Stimulated activated effector memory CD8-positive, alpha-beta T cell treated with anti-CD3 and anti-CD28 coated beads, Interleukin-12 subunit alpha, Interleukin-12 subunit beta, amount 100 ng/mL, for 72 hours (primary cell): ENCODE measurements around the gene GRM7.

Source experiments
- ATAC-seq: fragments of 150-1000 bp; cut with Tn5 transposase; 2 replicates; pipeline ENCODE4 v1.10.0; 2021
- DNase-seq, 2 donors: peaks; one replicate each; pipeline ENCODE4 v3.0.0; 2021 to 2022; ENCODE audit warnings: low spot score in 2 of 2
- H3K27ac Mint-ChIP-seq: one replicate; pipeline ENCODE4 v1.8.0; 2022; ENCODE audit warnings: mild to moderate bottlenecking, mixed read lengths
- H3K36me3 Mint-ChIP-seq: one replicate; pipeline ENCODE4 v1.8.0; 2022; ENCODE audit warnings: mild to moderate bottlenecking, mixed read lengths
- H3K4me1 Mint-ChIP-seq: one replicate; pipeline ENCODE4 v1.8.0; 2022; ENCODE audit warnings: mixed read lengths
- H3K4me3 Mint-ChIP-seq: one replicate; pipeline ENCODE4 v1.8.0; 2022; ENCODE audit warnings: mild to moderate bottlenecking, mixed read lengths
- H3K9me3 Mint-ChIP-seq: one replicate; pipeline ENCODE4 v1.8.0; 2022; ENCODE audit warnings: mixed read lengths

The GRM7 gene

DNA sequence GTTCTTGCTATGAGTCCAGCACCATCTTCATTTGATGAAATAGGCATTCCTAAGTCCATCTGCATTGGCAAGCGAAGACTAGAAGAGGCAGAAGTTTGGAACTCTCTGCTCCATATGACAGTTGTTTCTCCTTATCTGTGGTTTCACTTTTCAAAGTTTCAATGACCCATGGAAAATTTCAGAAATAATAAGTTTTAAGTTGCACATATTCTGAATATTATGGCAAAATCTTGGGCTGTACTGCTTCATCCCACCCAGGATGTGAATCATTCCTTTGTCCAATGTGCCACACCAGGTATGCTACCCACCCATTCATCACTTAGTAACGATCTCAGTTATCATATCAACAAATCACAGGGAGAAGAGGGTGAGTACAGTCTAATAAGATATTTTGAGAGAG lies 647.9 kb downstream of the GRM7 start:
- peaks cover 10% of the 10 kb centered on the region for H3K9me3 Mint-ChIP-seq
- no peaks in the 10 kb centered on the region for H3K36me3 Mint-ChIP-seq
- H3K4me3 Mint-ChIP-seq, result no peak overlapping the region
- no peaks in the 10 kb centered on the region for H3K4me1 Mint-ChIP-seq
- ATAC-seq (no peak), DNase-seq (no peak)
- no peak overlapping the region for H3K27ac Mint-ChIP-seq

DNA sequence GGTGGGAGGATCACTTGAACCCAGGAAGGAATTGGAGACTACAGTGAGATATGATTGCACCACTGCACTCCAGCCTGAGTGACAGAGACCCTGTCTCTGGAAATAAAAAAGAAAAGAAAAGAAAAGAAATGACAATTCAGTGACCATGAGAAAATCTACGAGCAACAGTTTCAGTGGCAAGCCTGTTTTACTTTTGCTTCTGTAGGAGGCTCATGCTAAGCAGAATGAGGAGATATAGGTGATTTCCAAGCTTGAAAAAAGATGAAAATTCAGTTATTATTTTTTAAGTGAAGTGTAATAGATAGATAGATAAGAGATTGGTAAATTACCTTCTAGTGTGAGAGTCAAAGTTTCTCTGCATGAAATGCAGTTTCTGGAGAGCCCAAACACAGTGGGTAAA lies 651.1 kb downstream of the GRM7 start:
- no peaks in the 10 kb centered on the region for H3K36me3 Mint-ChIP-seq
- no peaks in the 10 kb centered on the region for H3K4me1 Mint-ChIP-seq
- no peak overlapping the region for H3K4me3 Mint-ChIP-seq
- DNase-seq (no peak), ATAC-seq (no peak)
- H3K27ac Mint-ChIP-seq, result no peak overlapping the region
- peaks cover 2% of the 10 kb centered on the region for H3K9me3 Mint-ChIP-seq

DNA sequence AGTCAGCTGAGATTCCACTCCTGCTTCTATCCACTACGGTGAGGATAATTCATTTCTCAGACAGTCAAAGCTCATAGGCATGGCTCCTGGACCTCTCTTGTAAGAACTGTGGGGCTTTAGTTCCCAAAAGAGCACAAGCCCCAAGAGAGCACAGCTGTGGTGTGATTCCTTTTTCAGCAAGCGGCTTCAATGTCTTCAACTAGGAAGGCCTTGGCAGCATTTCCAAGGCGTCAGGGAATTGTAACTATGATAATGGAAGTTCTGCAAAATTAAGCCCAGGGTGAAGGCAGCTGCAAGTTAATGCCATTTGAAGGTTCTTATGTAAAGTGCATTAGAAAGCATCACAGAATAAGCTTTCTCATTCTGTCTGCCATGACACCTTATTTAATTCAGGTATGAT lies 657.1 kb downstream of the GRM7 start:
- Mint-ChIP-seq H3K4me3 (no peak overlapping the region), H3K27ac (no peak overlapping the region), H3K36me3 (no peaks in the 10 kb centered on the region), H3K9me3 (peaks cover 2% of the 10 kb centered on the region), H3K4me1 (no peaks in the 10 kb centered on the region)
- DNase-seq (no peak), ATAC-seq (no peak)

DNA sequence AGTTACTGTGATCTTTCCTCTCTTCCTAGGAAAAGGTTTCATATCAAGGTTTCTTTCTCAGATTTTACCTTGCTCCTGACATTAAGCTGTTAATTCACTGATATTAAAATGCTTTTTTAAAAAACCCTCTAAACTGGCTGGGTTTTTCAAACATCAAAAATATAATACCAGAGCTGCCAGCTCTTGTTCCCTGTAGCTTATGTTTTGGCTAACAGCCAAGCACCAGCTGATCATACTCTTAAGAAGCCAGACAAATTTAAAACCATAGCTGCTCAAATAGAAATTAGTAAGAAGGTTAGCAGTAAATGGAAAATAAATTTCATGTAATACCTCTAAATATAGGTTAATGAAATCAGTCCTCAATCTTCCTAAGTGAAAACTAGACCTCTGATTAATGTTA lies 657.5 kb downstream of the GRM7 start:
- H3K4me1 Mint-ChIP-seq, result no peaks in the 10 kb centered on the region
- H3K27ac Mint-ChIP-seq, result no peak overlapping the region
- no peak overlapping the region for H3K4me3 Mint-ChIP-seq
- DNase-seq (no peak), ATAC-seq (no peak)
- no peaks in the 10 kb centered on the region for H3K36me3 Mint-ChIP-seq
- peaks cover 4% of the 10 kb centered on the region for H3K9me3 Mint-ChIP-seq

DNA sequence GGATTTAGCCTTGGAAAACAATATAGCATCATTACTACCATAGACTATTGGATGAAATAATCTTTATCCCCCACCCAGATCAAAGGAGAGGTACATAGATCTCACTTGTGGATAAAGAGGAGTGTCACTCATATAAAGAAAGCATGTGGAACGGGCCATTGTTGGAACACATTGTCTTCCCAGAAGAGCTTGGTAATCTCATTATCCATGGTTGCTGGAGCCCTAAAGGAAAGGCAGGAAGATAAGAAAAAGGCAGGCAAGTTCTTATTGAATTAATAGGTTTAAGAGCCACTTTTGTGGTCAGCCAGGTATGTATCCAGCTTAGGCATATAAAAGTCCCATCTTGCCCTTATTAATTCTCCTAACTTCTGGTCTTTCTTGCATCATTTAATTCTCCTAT lies 659.1 kb downstream of the GRM7 start:
- no peak for DNase-seq
- peaks cover 6% of the 10 kb centered on the region for H3K9me3 Mint-ChIP-seq
- H3K4me1 Mint-ChIP-seq, result no peaks in the 10 kb centered on the region
- no peaks in the 10 kb centered on the region for H3K36me3 Mint-ChIP-seq
- H3K27ac Mint-ChIP-seq, result no peak overlapping the region
- H3K4me3 Mint-ChIP-seq, result no peak overlapping the region
- no peak for ATAC-seq

DNA sequence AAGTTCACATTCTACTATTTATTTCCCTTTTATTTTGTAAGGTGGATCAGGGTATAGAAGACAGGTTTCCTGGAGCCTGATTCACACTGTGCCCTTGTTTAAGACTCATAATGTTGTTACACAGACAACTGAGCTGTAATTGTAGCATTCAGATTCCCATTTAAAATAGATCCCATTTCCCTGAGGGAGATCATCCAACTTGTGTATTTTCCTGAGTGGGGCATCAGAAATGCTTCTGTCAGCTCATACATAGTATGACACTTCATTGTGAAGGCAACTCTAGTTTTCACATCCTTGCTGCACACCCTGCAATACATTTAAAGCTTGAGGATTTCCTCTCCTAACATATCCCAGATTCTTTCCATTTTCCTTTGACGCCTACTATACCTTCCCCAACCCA lies 659.7 kb downstream of the GRM7 start:
- no peaks in the 10 kb centered on the region for H3K36me3 Mint-ChIP-seq
- H3K27ac Mint-ChIP-seq, result no peak overlapping the region
- no peak overlapping the region for H3K4me3 Mint-ChIP-seq
- ATAC-seq (no peak), DNase-seq (no peak)
- H3K4me1 Mint-ChIP-seq, result no peaks in the 10 kb centered on the region
- peaks cover 6% of the 10 kb centered on the region for H3K9me3 Mint-ChIP-seq

DNA sequence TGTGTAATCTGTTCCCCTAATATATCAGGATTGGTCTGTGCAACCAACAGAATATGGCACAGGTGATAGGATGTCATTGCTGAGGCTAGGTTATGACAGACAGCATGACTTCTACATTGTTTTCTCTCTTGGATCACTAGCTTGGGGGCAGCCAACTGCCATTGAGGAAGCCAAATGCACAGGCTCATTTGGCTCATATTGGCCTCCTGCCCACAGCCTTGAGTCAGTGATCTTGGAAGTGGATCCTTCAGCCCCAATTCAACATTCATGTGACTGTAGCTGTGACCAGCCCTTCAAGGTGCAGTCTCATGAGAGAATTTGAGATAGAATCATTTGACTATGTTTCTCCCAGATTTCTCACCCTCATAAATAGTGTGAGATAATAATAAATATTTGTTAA lies 675.6 kb downstream of the GRM7 start:
- H3K27ac Mint-ChIP-seq, result no peak overlapping the region
- DNase-seq (no peak), ATAC-seq (no peak)
- no peaks in the 10 kb centered on the region for H3K36me3 Mint-ChIP-seq
- no peak overlapping the region for H3K4me3 Mint-ChIP-seq
- H3K9me3 Mint-ChIP-seq, result peaks cover 6% of the 10 kb centered on the region
- no peaks in the 10 kb centered on the region for H3K4me1 Mint-ChIP-seq

DNA sequence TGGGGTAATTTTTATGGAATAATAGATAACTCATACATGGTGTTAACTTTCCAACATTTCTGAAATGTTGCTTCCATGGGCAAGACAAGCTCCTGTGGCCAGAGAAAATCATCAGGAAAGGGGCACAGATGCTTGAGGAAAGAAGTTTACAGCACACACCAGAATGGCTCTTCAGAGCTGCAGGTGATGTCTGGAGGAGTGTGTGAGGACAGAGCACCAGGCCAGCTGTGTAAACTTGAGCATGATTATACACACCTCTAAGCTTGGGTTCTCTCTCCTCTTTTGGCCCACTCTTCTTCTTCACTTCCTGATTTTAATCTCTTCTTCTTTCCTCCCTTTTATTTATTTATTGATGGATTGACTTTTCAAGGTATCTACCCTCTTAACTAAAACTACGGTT lies 676.0 kb downstream of the GRM7 start:
- H3K4me3 Mint-ChIP-seq, result no peak overlapping the region
- no peak for ATAC-seq

DNA sequence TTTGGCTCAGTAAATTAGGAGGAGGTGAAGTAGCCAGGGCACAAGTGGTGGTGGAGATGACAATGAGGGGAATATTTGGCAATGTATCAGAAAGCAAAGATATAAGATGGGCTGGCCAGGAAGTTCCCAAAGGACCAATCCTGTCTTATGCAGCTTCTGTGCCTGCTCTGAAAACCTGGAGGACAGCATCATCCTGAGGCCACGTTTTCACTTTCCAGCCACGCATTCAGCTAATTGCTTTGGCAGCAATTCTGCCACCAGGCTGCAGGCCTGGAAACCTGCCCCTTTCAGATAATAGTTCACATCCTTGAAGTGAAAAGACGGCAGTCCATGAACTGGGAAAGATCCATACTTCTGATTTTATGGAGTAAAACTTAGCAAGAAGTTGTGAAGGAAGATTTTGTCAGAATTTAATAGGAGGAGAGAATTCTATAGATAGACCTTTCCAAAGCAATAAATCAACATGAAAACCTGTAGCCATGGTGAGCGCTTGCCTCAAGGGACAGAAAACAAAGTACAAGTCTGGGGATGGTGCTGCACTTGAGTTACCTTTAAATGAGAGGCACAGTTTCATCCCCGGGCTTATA lies 682.5 kb downstream of the GRM7 start:
- H3K36me3 Mint-ChIP-seq, result no peaks in the 10 kb centered on the region
- DNase-seq (no peak), ATAC-seq (no peak)
- no peaks in the 10 kb centered on the region for H3K4me1 Mint-ChIP-seq
- no peaks in the 10 kb centered on the region for H3K9me3 Mint-ChIP-seq
- H3K4me3 Mint-ChIP-seq, result no peak overlapping the region
- H3K27ac Mint-ChIP-seq, result no peak overlapping the region

More for the DNA sequence above, 676.0 kb downstream of the GRM7 start:
- Mint-ChIP-seq H3K4me1 (no peaks in the 10 kb centered on the region), H3K27ac (no peak overlapping the region), H3K36me3 (no peaks in the 10 kb centered on the region), H3K9me3 (peaks cover 6% of the 10 kb centered on the region)
- DNase-seq, result no peak

DNA sequence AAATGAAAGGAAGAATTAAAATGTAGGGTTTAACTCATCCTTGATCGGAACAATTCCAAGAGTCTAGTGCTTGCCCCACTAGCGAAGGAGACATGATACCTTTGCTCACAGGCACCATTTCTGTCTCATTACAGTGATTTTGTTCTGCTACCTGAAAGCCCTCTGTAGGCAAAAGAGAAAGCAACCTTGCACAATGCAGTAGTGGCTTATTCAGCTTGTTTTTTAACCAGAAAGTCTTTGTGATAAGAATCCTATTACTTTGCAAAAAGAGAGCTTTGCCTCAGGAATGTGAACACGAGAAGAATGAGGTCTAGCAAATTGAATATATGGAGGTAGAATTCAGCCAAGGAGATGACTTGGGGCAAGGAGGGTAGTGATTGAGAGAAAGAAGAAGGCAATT lies 684.4 kb downstream of the GRM7 start:
- no peaks in the 10 kb centered on the region for H3K36me3 Mint-ChIP-seq
- ATAC-seq, result no peak
- H3K4me1 Mint-ChIP-seq, result no peaks in the 10 kb centered on the region
- no peak overlapping the region for H3K4me3 Mint-ChIP-seq
- H3K27ac Mint-ChIP-seq, result no peak overlapping the region
- no peaks in the 10 kb centered on the region for H3K9me3 Mint-ChIP-seq
- DNase-seq, result no peak

DNA sequence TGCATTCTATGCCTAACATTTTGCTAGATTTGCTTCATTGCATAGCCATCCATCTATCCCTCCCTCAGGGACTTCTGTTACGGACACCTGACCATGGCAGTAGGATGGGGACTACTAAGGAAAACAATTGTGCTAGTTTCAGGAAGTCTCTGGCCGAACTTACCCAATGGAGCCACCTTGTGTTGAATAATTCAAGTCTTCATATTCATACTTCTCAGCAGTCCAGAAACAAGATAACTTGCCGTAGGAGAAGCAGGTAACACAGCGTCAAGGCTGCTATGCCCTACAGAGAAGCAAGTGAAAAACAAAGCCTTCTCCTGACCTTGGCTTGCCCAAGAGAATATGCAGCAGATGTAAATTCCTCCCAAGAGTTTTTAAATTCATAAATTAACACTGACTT lies 685.3 kb downstream of the GRM7 start:
- ATAC-seq, result no peak
- no peak overlapping the region for H3K27ac Mint-ChIP-seq
- no peak for DNase-seq
- no peaks in the 10 kb centered on the region for H3K36me3 Mint-ChIP-seq
- H3K4me3 Mint-ChIP-seq, result no peak overlapping the region
- no peaks in the 10 kb centered on the region for H3K4me1 Mint-ChIP-seq
- no peaks in the 10 kb centered on the region for H3K9me3 Mint-ChIP-seq

DNA sequence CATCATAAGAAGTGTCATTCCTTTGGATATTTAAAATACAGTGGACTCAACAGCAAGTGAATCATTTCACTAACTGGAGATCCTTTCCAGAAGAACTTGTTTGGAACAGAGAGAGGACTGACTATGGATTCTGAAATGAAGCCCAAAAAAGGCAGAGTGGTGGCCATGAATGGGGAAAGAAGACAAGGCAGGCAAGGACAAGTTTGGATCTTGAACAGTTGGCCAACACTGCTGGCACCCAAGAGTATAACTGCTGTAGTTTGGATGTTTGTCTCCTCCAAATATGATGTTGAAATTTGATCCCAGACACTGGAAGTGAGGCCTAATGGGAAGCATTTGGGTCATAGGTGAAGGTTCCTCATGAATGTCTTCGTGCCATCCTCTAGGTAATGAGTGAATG lies 686.9 kb downstream of the GRM7 start:
- no peak overlapping the region for H3K4me3 Mint-ChIP-seq
- peaks cover under 1% of the 10 kb centered on the region for H3K9me3 Mint-ChIP-seq
- no peak for DNase-seq
- no peaks in the 10 kb centered on the region for H3K4me1 Mint-ChIP-seq
- ATAC-seq, result no peak
- H3K27ac Mint-ChIP-seq, result no peak overlapping the region
- no peaks in the 10 kb centered on the region for H3K36me3 Mint-ChIP-seq

DNA sequence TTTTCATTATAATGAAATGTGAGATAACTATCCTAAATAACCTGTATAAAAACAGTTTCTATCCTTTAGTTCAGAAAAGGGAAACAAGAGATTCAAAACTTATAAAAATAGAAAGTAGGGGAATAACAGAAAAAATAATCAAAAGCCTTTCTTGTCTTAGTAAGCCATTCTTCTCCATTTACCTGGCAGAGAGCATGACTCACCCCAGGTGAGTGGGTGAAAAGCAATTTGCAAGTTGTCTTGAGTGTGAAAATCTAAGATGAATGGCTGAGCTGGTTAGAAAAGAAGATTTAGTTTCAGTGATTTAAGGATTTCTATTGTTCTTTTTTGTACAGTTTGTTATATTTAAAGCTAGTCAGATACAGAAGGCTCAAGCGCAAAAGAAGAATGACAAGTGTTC lies 702.0 kb downstream of the GRM7 start:
- Mint-ChIP-seq H3K9me3 (peaks cover 9% of the 10 kb centered on the region), H3K36me3 (no peaks in the 10 kb centered on the region), H3K4me1 (no peaks in the 10 kb centered on the region), H3K27ac (no peak overlapping the region), H3K4me3 (no peak overlapping the region)
- no peak for ATAC-seq
- no peak for DNase-seq

DNA sequence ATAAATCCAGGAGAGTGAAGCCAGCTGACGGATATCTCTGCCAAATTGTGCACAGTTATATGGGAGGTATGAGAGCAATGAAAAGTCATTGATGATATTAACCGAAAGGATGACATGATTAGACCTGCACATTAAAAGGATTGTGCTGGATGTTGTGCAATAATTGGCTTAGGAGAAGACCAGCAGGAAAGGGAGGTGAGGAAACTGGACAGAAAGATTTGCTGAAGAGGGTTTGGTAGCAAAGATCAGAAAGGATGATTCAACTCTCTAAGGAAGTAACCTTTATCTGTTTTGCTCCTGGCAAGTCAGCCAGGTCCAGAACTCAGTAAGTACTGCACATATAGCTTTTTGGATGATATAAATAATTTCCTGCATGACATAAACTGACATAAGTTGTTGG lies 704.7 kb downstream of the GRM7 start:
- no peak for ATAC-seq
- Mint-ChIP-seq H3K4me1 (no peaks in the 10 kb centered on the region), H3K9me3 (peaks cover 12% of the 10 kb centered on the region), H3K36me3 (no peaks in the 10 kb centered on the region), H3K4me3 (no peak overlapping the region), H3K27ac (no peak overlapping the region)
- DNase-seq, result no peak

DNA sequence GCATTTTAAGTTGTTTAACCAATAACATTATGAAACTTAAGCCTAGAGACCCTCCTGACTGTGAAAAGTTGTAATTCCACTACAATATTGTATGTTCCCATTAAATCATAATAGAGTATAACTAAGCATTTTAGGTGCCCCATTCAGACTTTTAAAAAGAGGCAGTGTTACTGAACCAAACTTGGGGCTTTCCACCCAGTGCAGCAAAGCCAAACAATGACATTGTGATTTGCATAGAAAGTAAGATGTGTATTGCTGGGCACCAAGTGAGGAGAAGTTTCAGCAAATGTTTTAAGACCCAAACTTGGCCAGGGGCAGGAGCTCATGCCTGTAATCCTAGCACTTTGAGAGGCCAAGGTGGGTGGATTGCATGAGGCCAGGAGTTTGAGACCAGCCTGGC lies 706.2 kb downstream of the GRM7 start:
- Mint-ChIP-seq H3K36me3 (no peaks in the 10 kb centered on the region), H3K4me3 (no peak overlapping the region), H3K9me3 (peaks cover 15% of the 10 kb centered on the region), H3K27ac (no peak overlapping the region), H3K4me1 (no peaks in the 10 kb centered on the region)
- no peak for ATAC-seq
- DNase-seq, result no peak

DNA sequence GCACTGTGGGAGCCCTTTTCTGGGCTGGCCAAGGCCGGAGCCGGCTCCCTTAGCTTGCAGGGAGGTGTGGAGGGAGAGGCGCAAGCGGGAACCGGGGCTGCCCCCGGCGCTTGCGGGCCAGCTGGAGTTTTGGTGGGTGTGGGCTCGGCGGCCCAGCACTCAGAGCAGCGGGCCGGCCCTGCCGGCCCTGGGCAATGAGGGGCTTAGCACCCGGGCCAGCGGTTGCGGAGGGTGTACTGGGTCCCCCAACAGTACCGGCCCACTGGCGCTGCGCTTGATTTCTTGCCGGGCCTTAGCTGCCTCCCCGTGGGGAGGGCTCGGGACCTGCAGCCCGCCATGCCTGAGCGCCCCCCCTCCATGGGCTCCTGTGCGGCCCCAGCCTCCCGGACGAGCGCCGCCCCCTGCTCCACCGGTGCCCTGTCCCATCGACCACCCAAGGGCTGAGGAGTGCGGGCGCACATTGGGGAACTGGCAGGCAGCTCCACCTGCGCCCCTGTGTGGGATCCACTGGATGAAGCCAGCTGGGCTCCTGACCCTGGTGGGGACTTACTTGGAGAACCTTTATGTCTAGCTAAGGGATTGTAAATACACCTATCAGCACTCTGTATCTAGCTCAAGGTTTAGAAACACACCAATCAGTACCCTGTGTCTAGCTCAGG lies 707.7 kb downstream of the GRM7 start:
- ATAC-seq (no peak), DNase-seq (no peak)
- H3K27ac Mint-ChIP-seq, result no peak overlapping the region
- H3K4me3 Mint-ChIP-seq, result no peak overlapping the region
- no peaks in the 10 kb centered on the region for H3K36me3 Mint-ChIP-seq
- no peaks in the 10 kb centered on the region for H3K4me1 Mint-ChIP-seq
- peaks cover 11% of the 10 kb centered on the region for H3K9me3 Mint-ChIP-seq

DNA sequence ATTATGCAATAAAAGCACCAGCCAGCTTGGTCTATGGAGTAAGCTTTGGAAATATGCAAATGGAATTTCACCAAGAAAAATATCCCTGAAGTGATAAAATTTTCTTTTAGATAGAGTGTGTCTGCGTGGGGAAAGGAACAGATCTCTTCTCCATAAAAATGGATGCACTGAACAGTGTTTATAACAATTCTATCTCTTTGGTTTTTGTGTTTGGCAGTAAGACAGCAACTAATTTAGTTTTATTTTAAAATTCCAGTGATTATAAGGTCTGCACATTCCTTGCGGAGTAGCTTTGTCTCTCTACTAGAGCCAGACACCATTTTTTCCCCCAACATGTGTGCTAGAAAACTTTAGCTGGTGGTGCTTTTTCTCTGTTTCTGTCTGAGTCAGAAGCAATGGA lies 712.4 kb downstream of the GRM7 start:
- Mint-ChIP-seq H3K27ac (no peak overlapping the region), H3K36me3 (no peaks in the 10 kb centered on the region), H3K4me1 (no peaks in the 10 kb centered on the region), H3K9me3 (peaks cover 11% of the 10 kb centered on the region), H3K4me3 (no peak overlapping the region)
- ATAC-seq (no peak), DNase-seq (no peak)
